Activated naive CD8-positive, alpha-beta T cell treated with anti-CD3 and anti-CD28 coated beads for 36 hours (primary cell): ENCODE measurements around the gene ESPL1. TPM values are rescaled to one million over a fixed set of nuclear protein-coding genes. Genes with fewer than 3 reads are reported as not detected.
"Not testable (repeated sequence)": the region's sequence is repeated elsewhere in the genome, so short reads cannot be mapped to it uniquely, and the experiment has no call there.

Experiments
- DNase-seq: peaks from one replicate; pipeline ENCODE4 v3.0.0; 2021
- H3K27ac Mint-ChIP-seq: one replicate; pipeline ENCODE4 v1.8.0; 2022; ENCODE audit warnings: mild to moderate bottlenecking, moderate library complexity, mixed read lengths
- H3K27me3 Mint-ChIP-seq: one replicate; pipeline ENCODE4 v1.8.0; 2022; ENCODE audit warnings: mild to moderate bottlenecking, mixed read lengths
- H3K36me3 Mint-ChIP-seq: one replicate; pipeline ENCODE4 v1.8.0; 2021; ENCODE audit warnings: mild to moderate bottlenecking, mixed read lengths
- H3K4me1 Mint-ChIP-seq: one replicate; pipeline ENCODE4 v1.8.0; 2021; ENCODE audit warnings: mixed read lengths
- H3K4me3 Mint-ChIP-seq: one replicate; pipeline ENCODE4 v1.8.0; 2022; ENCODE audit warnings: mild to moderate bottlenecking, moderate library complexity, mixed read lengths
- H3K9me3 Mint-ChIP-seq: one replicate; pipeline ENCODE4 v1.8.0; 2022; ENCODE audit warnings: mixed read lengths
- total RNA-seq, 2 experiments: library from RNA; stranded (reverse); gene quantifications; one replicate each; pipeline ENCODE4 v1.2.3, GENCODE V29; 2021

Gene ESPL1
- total RNA-seq, 2 experiments from 2014 or later = 66.3 to 67.7 TPM

- no peak overlapping the region for H3K27ac Mint-ChIP-seq
- H3K4me1 Mint-ChIP-seq = peaks cover 19% of the 10 kb centered on the region
- H3K4me3 Mint-ChIP-seq = peak overlapping the region; percentile 74
- H3K9me3 Mint-ChIP-seq = no peaks in the 10 kb centered on the region
- H3K36me3 Mint-ChIP-seq = no peaks in the 10 kb centered on the region
- H3K27me3 Mint-ChIP-seq = no peaks in the 10 kb centered on the region
- DNase-seq = no peak
Measured at GRCh38 chr12:53326460-53327185, 58.5 kb downstream of the ESPL1 start.

- Mint-ChIP-seq H3K27ac (no peak overlapping the region), H3K4me3 (no peak overlapping the region), H3K36me3 (no peaks in the 10 kb centered on the region), H3K9me3 (no peaks in the 10 kb centered on the region), H3K4me1 (peaks cover 15% of the 10 kb centered on the region), H3K27me3 (no peaks in the 10 kb centered on the region)
- DNase-seq = no peak
Measured at GRCh38 chr12:53327435-53328042, 59.4 kb downstream of the ESPL1 start.

- H3K36me3 Mint-ChIP-seq = no peaks in the 10 kb centered on the region
- H3K4me3 Mint-ChIP-seq = no peak overlapping the region
- peaks cover 15% of the 10 kb centered on the region for H3K4me1 Mint-ChIP-seq
- DNase-seq = no peak
- H3K9me3 Mint-ChIP-seq = no peaks in the 10 kb centered on the region
- no peak overlapping the region for H3K27ac Mint-ChIP-seq
- no peaks in the 10 kb centered on the region for H3K27me3 Mint-ChIP-seq
Measured at GRCh38 chr12:53328043-53328435, 59.9 kb downstream of the ESPL1 start.

- peaks cover 3% of the 10 kb centered on the region for H3K4me1 Mint-ChIP-seq
- DNase-seq = no peak
- H3K36me3 Mint-ChIP-seq = no peaks in the 10 kb centered on the region
- H3K27me3 Mint-ChIP-seq = peaks cover 19% of the 10 kb centered on the region
- no peak overlapping the region for H3K4me3 Mint-ChIP-seq
- no peak overlapping the region for H3K27ac Mint-ChIP-seq
- no peaks in the 10 kb centered on the region for H3K9me3 Mint-ChIP-seq
Measured at GRCh38 chr12:53330671-53331070, 62.6 kb downstream of the ESPL1 start.

GRCh38 chr12:53332339-53332738 lies 64.2 kb downstream of the ESPL1 start:
- peaks cover 36% of the 10 kb centered on the region for H3K27me3 Mint-ChIP-seq
- not testable (repeated sequence) for H3K9me3 Mint-ChIP-seq, H3K4me3 Mint-ChIP-seq, H3K27ac Mint-ChIP-seq, DNase-seq, H3K4me1 Mint-ChIP-seq, H3K36me3 Mint-ChIP-seq

GRCh38 chr12:53332744-53333143 lies 64.6 kb downstream of the ESPL1 start:
- no peak overlapping the region for H3K4me3 Mint-ChIP-seq
- no peaks in the 10 kb centered on the region for H3K9me3 Mint-ChIP-seq
- H3K27me3 Mint-ChIP-seq = peaks cover 40% of the 10 kb centered on the region
- H3K4me1 Mint-ChIP-seq = peaks cover 4% of the 10 kb centered on the region
- H3K36me3 Mint-ChIP-seq = no peaks in the 10 kb centered on the region
- H3K27ac Mint-ChIP-seq = no peak overlapping the region
- DNase-seq = no peak

GRCh38 chr12:53333289-53333688 lies 65.2 kb downstream of the ESPL1 start:
- Mint-ChIP-seq H3K27ac (no peak overlapping the region), H3K27me3 (peaks cover 46% of the 10 kb centered on the region), H3K36me3 (no peaks in the 10 kb centered on the region), H3K4me1 (peaks cover 6% of the 10 kb centered on the region), H3K4me3 (no peak overlapping the region), H3K9me3 (no peaks in the 10 kb centered on the region)
- no peak for DNase-seq

GRCh38 chr12:53333845-53334244 lies 65.7 kb downstream of the ESPL1 start:
- Mint-ChIP-seq H3K9me3 (no peaks in the 10 kb centered on the region), H3K36me3 (no peaks in the 10 kb centered on the region), H3K4me1 (peaks cover 8% of the 10 kb centered on the region), H3K27me3 (peaks cover 49% of the 10 kb centered on the region), H3K4me3 (no peak overlapping the region), H3K27ac (no peak overlapping the region)
- DNase-seq = no peak

GRCh38 chr12:53334822-53335221 lies 66.7 kb downstream of the ESPL1 start:
- peaks cover 49% of the 10 kb centered on the region for H3K27me3 Mint-ChIP-seq
- H3K4me1 Mint-ChIP-seq = peaks cover 8% of the 10 kb centered on the region
- H3K36me3 Mint-ChIP-seq = no peaks in the 10 kb centered on the region
- H3K27ac Mint-ChIP-seq = no peak overlapping the region
- no peak for DNase-seq
- no peak overlapping the region for H3K4me3 Mint-ChIP-seq
- no peaks in the 10 kb centered on the region for H3K9me3 Mint-ChIP-seq

GRCh38 chr12:53336181-53336681 lies 68.1 kb downstream of the ESPL1 start, which contains the start of gene SP7:
SP7 (minus strand) TSS chr12:53336354; CDS start chr12:53335646, 708 bp downstream.
- H3K4me1 Mint-ChIP-seq = peaks cover 11% of the 10 kb centered on the region

GRCh38 chr12:53338017-53338416 lies 69.9 kb downstream of the ESPL1 start:
- no peaks in the 10 kb centered on the region for H3K9me3 Mint-ChIP-seq

More at GRCh38 chr12:53336181-53336681, 68.1 kb downstream of the ESPL1 start, which contains the start of gene SP7:
- Mint-ChIP-seq H3K4me3 (no peak within 1 kb of the TSS), H3K36me3 (no peaks in the 10 kb centered on the region), H3K27me3 (peaks cover 49% of the 10 kb centered on the region), H3K27ac (no peak within 1 kb of the TSS), H3K9me3 (no peaks in the 10 kb centered on the region)
- DNase-seq = no peak

GRCh38 chr12:53338916-53339315 lies 70.8 kb downstream of the ESPL1 start:
- no peak overlapping the region for H3K4me3 Mint-ChIP-seq

More at GRCh38 chr12:53338017-53338416, 69.9 kb downstream of the ESPL1 start:
- no peaks in the 10 kb centered on the region for H3K36me3 Mint-ChIP-seq
- DNase-seq = no peak
- H3K4me3 Mint-ChIP-seq = no peak overlapping the region
- H3K27ac Mint-ChIP-seq = no peak overlapping the region
- H3K27me3 Mint-ChIP-seq = peaks cover 49% of the 10 kb centered on the region
- H3K4me1 Mint-ChIP-seq = peaks cover 11% of the 10 kb centered on the region

GRCh38 chr12:53340398-53340797 lies 72.3 kb downstream of the ESPL1 start:
- Mint-ChIP-seq H3K9me3 (no peaks in the 10 kb centered on the region), H3K4me1 (peaks cover 25% of the 10 kb centered on the region), H3K27ac (no peak overlapping the region), H3K27me3 (peaks cover 32% of the 10 kb centered on the region), H3K36me3 (no peaks in the 10 kb centered on the region), H3K4me3 (no peak overlapping the region)
- peak; percentile 31 for DNase-seq

More at GRCh38 chr12:53338916-53339315, 70.8 kb downstream of the ESPL1 start:
- no peak overlapping the region for H3K27ac Mint-ChIP-seq
- peaks cover 43% of the 10 kb centered on the region for H3K27me3 Mint-ChIP-seq
- H3K36me3 Mint-ChIP-seq = no peaks in the 10 kb centered on the region
- no peak for DNase-seq
- no peaks in the 10 kb centered on the region for H3K9me3 Mint-ChIP-seq
- peaks cover 14% of the 10 kb centered on the region for H3K4me1 Mint-ChIP-seq
